Muscle of arm (tissue), 14 donors: ENCODE measurements around the gene GOLGA1. TPM values are rescaled to one million over a fixed set of nuclear protein-coding genes. Genes with fewer than 3 reads are reported as not detected.
"Not testable (repeated sequence)": the region's sequence is repeated elsewhere in the genome, so short reads cannot be mapped to it uniquely, and the experiment has no call there.

ENCODE experiments used
- DNase-seq: peaks from one replicate; pipeline ENCODE4 v3.0.0-alpha.2; 2013
- long read RNA-seq, 11 donors: transcript quantifications; one replicate each; lab custom pipeline, GENCODE V29; 2026
- polyA plus RNA-seq, 12 donors: library from polyadenylated mRNA; unstranded; fragments of 120-200 nt; gene quantifications; one replicate each; pipeline ENCODE4 v1.2.1, GENCODE V29; 2013; ENCODE audit not compliant: insufficient read length in 12 of 12

The GOLGA1 gene
- 10 to 100 TPM in 11 of 12 donors, not detected in 1; 10.1 to 21.2 (median 13.3) TPM for polyA plus RNA-seq
- long read RNA-seq, donor 1, partial matches to known transcripts: 12 of 14 reads
- long read RNA-seq, donor 1, other reads (novel, unspliced or antisense): 0 of 14 reads
- long read RNA-seq, donor 2, partial matches to known transcripts: 0 of 2 reads
- long read RNA-seq, donor 2, other reads (novel, unspliced or antisense): 0 of 2 reads
- long read RNA-seq, donor 3, partial matches to known transcripts: 0 of 1 reads
- long read RNA-seq, donor 3, other reads (novel, unspliced or antisense): 0 of 1 reads
- long read RNA-seq, donor 4, partial matches to known transcripts: 0 of 4 reads
- long read RNA-seq, donor 4, other reads (novel, unspliced or antisense): 0 of 4 reads
- long read RNA-seq, donor 5: 0 reads
- long read RNA-seq, donor 6, partial matches to known transcripts: 0 of 4 reads
- long read RNA-seq, donor 6, other reads (novel, unspliced or antisense): 0 of 4 reads
- long read RNA-seq, donor 7, partial matches to known transcripts: 0 of 1 reads
- long read RNA-seq, donor 7, other reads (novel, unspliced or antisense): 0 of 1 reads
- long read RNA-seq, donor 8, partial matches to known transcripts: 0 of 2 reads
- long read RNA-seq, donor 8, other reads (novel, unspliced or antisense): 0 of 2 reads
- long read RNA-seq, donor 9: 0 reads
- long read RNA-seq, donor 10, partial matches to known transcripts: 0 of 4 reads
- long read RNA-seq, donor 10, other reads (novel, unspliced or antisense): 0 of 4 reads
- long read RNA-seq, donor 11, partial matches to known transcripts: 0 of 1 reads
- long read RNA-seq, donor 11, other reads (novel, unspliced or antisense): 0 of 1 reads

GRCh38 chr9:124940894-124941678, at the start of gene GOLGA1:
Gene GOLGA1 (minus strand): TSS chr9:124941083. CDS start chr9:124938711, 2,372 bp downstream.
- DNase-seq: peak; percentile 96

- DNase-seq: no peak
Measured at GRCh38 chr9:124983698-124984097, 42.8 kb upstream of the GOLGA1 start.

- no peak for DNase-seq
Measured at GRCh38 chr9:124980431-124980830, 39.5 kb upstream of the GOLGA1 start.

- no peak for DNase-seq
Measured at GRCh38 chr9:124975131-124975530, 34.2 kb upstream of the GOLGA1 start.

- DNase-seq: no peak
Measured at GRCh38 chr9:124973807-124974206, 32.9 kb upstream of the GOLGA1 start.

- DNase-seq: no peak
Measured at GRCh38 chr9:124972241-124972770, 31.4 kb upstream of the GOLGA1 start.

GRCh38 chr9:124969401-124969800, 28.5 kb upstream of the GOLGA1 start:
- no peak for DNase-seq

GRCh38 chr9:124968238-124968637, 27.4 kb upstream of the GOLGA1 start:
- DNase-seq: no peak

GRCh38 chr9:124965775-124966568, 25.1 kb upstream of the GOLGA1 start:
- not testable (repeated sequence) for DNase-seq

- DNase-seq: no peak
Measured at GRCh38 chr9:124964604-124965003, 23.7 kb upstream of the GOLGA1 start.

- DNase-seq: no peak
Measured at GRCh38 chr9:124964056-124964455, 23.2 kb upstream of the GOLGA1 start.

GRCh38 chr9:124960409-124960752, 19.5 kb upstream of the GOLGA1 start:
- no peak for DNase-seq

GRCh38 chr9:124959671-124960408, 19.0 kb upstream of the GOLGA1 start:
- DNase-seq: not testable (repeated sequence)

- no peak for DNase-seq
Measured at GRCh38 chr9:124954255-124954654, 13.4 kb upstream of the GOLGA1 start.

- no peak for DNase-seq
Measured at GRCh38 chr9:124950050-124950718, 9.3 kb upstream of the GOLGA1 start.

- no peak for DNase-seq
Measured at GRCh38 chr9:124949387-124949786, 8.5 kb upstream of the GOLGA1 start.

GRCh38 chr9:124947727-124948391, 7.0 kb upstream of the GOLGA1 start:
- DNase-seq: no peak

- no peak for DNase-seq
Measured at GRCh38 chr9:124946167-124946566, 5.3 kb upstream of the GOLGA1 start.
